GM18907 (cell line): ENCODE results near the gene AFAP1.
A peak's percentile ranks its signal among the peaks of the same experiment; 100 is the strongest.

Source experiments
- ATAC-seq: cut with Tn5 transposase; IDR thresholded peaks from one replicate; pipeline ENCODE4 v1.9.1; 2021; ENCODE audit warnings: mild to moderate bottlenecking, moderate library complexity; ENCODE audit not compliant: unreplicated experiment

Gene AFAP1

GRCh38 chr4:7762376-7763030 lies 177.2 kb downstream of the AFAP1 start:
- ATAC-seq: no peak

- peak; percentile 72 for ATAC-seq
Observed at GRCh38 chr4:7761720-7762119, 177.9 kb downstream of the AFAP1 start.

GRCh38 chr4:7761312-7761711 lies 178.3 kb downstream of the AFAP1 start:
- no peak for ATAC-seq

GRCh38 chr4:7760706-7761105 lies 179.0 kb downstream of the AFAP1 start:
- ATAC-seq: no peak

GRCh38 chr4:7760228-7760627 lies 179.4 kb downstream of the AFAP1 start:
- ATAC-seq: no peak

GRCh38 chr4:7759635-7760034 lies 180.0 kb downstream of the AFAP1 start:
- ATAC-seq: no peak

- ATAC-seq: no peak
Observed at GRCh38 chr4:7759216-7759615, 180.4 kb downstream of the AFAP1 start.

GRCh38 chr4:7758476-7758875 lies 181.2 kb downstream of the AFAP1 start:
- ATAC-seq: no peak

- no peak for ATAC-seq
Observed at GRCh38 chr4:7757501-7758471, 181.9 kb downstream of the AFAP1 start.

- no peak for ATAC-seq
Observed at GRCh38 chr4:7756561-7757355, 182.9 kb downstream of the AFAP1 start.

- ATAC-seq: no peak
Observed at GRCh38 chr4:7756071-7756470, 183.6 kb downstream of the AFAP1 start.

GRCh38 chr4:7755561-7755960 lies 184.1 kb downstream of the AFAP1 start:
- ATAC-seq: no peak

GRCh38 chr4:7754565-7755262 lies 184.9 kb downstream of the AFAP1 start:
- ATAC-seq: no peak

- ATAC-seq: no peak
Observed at GRCh38 chr4:7753931-7754465, 185.7 kb downstream of the AFAP1 start.

- ATAC-seq: no peak
Observed at GRCh38 chr4:7753271-7753670, 186.4 kb downstream of the AFAP1 start.

GRCh38 chr4:7752649-7753048 lies 187.0 kb downstream of the AFAP1 start:
- no peak for ATAC-seq

GRCh38 chr4:7750972-7751371 lies 188.7 kb downstream of the AFAP1 start:
- ATAC-seq: no peak

GRCh38 chr4:7750523-7750922 lies 189.1 kb downstream of the AFAP1 start:
- ATAC-seq: no peak

GRCh38 chr4:7747566-7747965 lies 192.1 kb downstream of the AFAP1 start:
- ATAC-seq: no peak

GRCh38 chr4:7747062-7747385 lies 192.6 kb downstream of the AFAP1 start:
- no peak for ATAC-seq
